ENCODE measurements around the gene XXYLT1. TPM values are rescaled to one million over a fixed set of nuclear protein-coding genes. Genes with fewer than 3 reads are reported as not detected.

XXYLT1 gene
- total RNA-seq, 1 experiment from 2014 or later = 53.9 TPM

DNA sequence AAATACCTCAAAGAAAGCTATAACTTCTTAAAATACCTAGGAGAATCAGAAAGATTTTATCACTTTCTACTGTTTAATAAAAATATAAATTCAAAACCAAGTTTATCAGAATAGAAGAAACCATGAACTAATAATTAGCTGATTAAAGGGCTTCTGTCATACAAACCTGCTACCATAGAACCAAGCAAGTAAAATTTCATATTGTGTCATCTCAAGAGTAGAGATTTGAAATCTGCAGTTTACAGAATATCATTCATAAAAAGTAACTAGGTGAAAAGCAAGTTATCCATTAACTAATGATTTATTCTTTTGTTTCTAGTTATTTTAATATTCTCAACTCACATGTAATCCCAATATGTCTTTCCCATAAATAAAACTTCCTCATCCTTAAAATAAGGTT lies 36.8 kb upstream of the XXYLT1 start:
- peaks cover 7% of the 10 kb centered on the region for H3K4me1 ChIP-seq (ENCODE audit: insufficient read depth, low read length, poor library complexity, severe bottlenecking)
- BruUV-seq (replicated peaks) = no TSS peak
- no peak overlapping the region for H3K27ac ChIP-seq (ENCODE audit: low read depth, low read length, poor library complexity, severe bottlenecking)
- no peak for DNase-seq (ENCODE audit: low spot score)
- no peaks in the 10 kb centered on the region for H3K27me3 ChIP-seq (replicated peaks; ENCODE audit: insufficient read depth, low read depth, low read length, poor library complexity)
- CTCF ChIA-PET = no interaction called here
- intact Hi-C loops (cut with micrococcal nuclease; ENCODE audit: unreplicated experiment) = no loop called here
- TF ChIP-seq CTCF (conservative IDR thresholded peaks at IDR 0.05; ENCODE audit: low read depth, low read length) (no peak), EZH2 (IDR thresholded peaks at IDR 0.05; ENCODE audit: borderline replicate concordance, low read depth, low read length, poor library complexity, severe bottlenecking) (no peak)
- H3K9me3 ChIP-seq (ENCODE audit: low read depth, low read length, poor library complexity, severe bottlenecking) = no peaks in the 10 kb centered on the region
- POLR2A ChIA-PET (ENCODE audit: low non-redundant PET) = no interaction called here
- H3K36me3 ChIP-seq (ENCODE audit: insufficient read depth, low read length, poor library complexity, severe bottlenecking) = peaks cover 2% of the 10 kb centered on the region
- H3K4me3 ChIP-seq (ENCODE audit: low read depth, low read length, poor library complexity, severe bottlenecking) = no peak overlapping the region

DNA sequence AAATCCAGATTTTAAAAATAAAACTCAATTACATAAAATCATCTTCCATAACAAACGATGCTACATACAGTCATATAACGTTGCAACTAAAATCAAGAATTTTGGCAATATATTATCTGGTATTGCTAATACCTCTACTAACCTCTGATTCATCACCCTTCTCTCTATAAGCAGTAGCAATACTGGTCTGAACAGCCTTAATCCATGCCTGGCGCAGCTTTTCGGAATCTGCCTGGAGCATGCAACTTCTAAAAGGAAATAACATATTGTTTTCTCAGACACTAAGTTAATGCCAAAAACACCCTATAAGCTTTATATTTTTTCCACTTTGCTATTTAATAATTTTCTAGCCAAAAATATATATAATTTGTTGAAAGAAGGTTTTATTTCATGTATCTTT lies 35.4 kb upstream of the XXYLT1 start:
- BruUV-seq (replicated peaks) = no TSS peak
- no peaks in the 10 kb centered on the region for H3K4me1 ChIP-seq (ENCODE audit: insufficient read depth, low read length, poor library complexity, severe bottlenecking)
- TF ChIP-seq EZH2 (IDR thresholded peaks at IDR 0.05; ENCODE audit: borderline replicate concordance, low read depth, low read length, poor library complexity, severe bottlenecking) (no peak), CTCF (conservative IDR thresholded peaks at IDR 0.05; ENCODE audit: low read depth, low read length) (no peak)
- intact Hi-C loops (cut with micrococcal nuclease; ENCODE audit: unreplicated experiment) = no loop called here
- ChIA-PET CTCF (no interaction called here), POLR2A (ENCODE audit: low non-redundant PET) (no interaction called here)
- no peaks in the 10 kb centered on the region for H3K9me3 ChIP-seq (ENCODE audit: low read depth, low read length, poor library complexity, severe bottlenecking)
- H3K27me3 ChIP-seq (replicated peaks; ENCODE audit: insufficient read depth, low read depth, low read length, poor library complexity) = no peaks in the 10 kb centered on the region
- no peak overlapping the region for H3K27ac ChIP-seq (ENCODE audit: low read depth, low read length, poor library complexity, severe bottlenecking)
- DNase-seq (ENCODE audit: low spot score) = no peak
- H3K36me3 ChIP-seq (ENCODE audit: insufficient read depth, low read length, poor library complexity, severe bottlenecking) = peaks cover 8% of the 10 kb centered on the region
- H3K4me3 ChIP-seq (ENCODE audit: low read depth, low read length, poor library complexity, severe bottlenecking) = no peak overlapping the region

GRCh38 chr3:195302431-195302830 lies 31.5 kb upstream of the XXYLT1 start:
- no peak for DNase-seq (ENCODE audit: low spot score)
- CTCF ChIA-PET = no interaction called here
- Histone ChIP-seq H3K27me3 (replicated peaks; ENCODE audit: insufficient read depth, low read depth, low read length, poor library complexity) (no peaks in the 10 kb centered on the region), H3K4me1 (ENCODE audit: insufficient read depth, low read length, poor library complexity, severe bottlenecking) (no peaks in the 10 kb centered on the region), H3K9me3 (ENCODE audit: low read depth, low read length, poor library complexity, severe bottlenecking) (no peaks in the 10 kb centered on the region), H3K4me3 (ENCODE audit: low read depth, low read length, poor library complexity, severe bottlenecking) (no peak overlapping the region), H3K36me3 (ENCODE audit: insufficient read depth, low read length, poor library complexity, severe bottlenecking) (peaks cover 11% of the 10 kb centered on the region), H3K27ac (ENCODE audit: low read depth, low read length, poor library complexity, severe bottlenecking) (no peak overlapping the region)
- POLR2A ChIA-PET (ENCODE audit: low non-redundant PET) = no interaction called here
- TF ChIP-seq EZH2 (IDR thresholded peaks at IDR 0.05; ENCODE audit: borderline replicate concordance, low read depth, low read length, poor library complexity, severe bottlenecking) = no peak
- no peak for TF ChIP-seq CTCF (conservative IDR thresholded peaks at IDR 0.05; ENCODE audit: low read depth, low read length)
- intact Hi-C loops (cut with micrococcal nuclease; ENCODE audit: unreplicated experiment) = no loop called here
- no TSS peak for BruUV-seq (replicated peaks)
